ENCODE results near the gene VAT1L. TPM values are rescaled to one million over a fixed set of nuclear protein-coding genes. Genes with fewer than 3 reads are reported as not detected.

Gene VAT1L
- total RNA-seq, 2 donors from 2014 or later = 0.53 to 4.1 TPM

DNA sequence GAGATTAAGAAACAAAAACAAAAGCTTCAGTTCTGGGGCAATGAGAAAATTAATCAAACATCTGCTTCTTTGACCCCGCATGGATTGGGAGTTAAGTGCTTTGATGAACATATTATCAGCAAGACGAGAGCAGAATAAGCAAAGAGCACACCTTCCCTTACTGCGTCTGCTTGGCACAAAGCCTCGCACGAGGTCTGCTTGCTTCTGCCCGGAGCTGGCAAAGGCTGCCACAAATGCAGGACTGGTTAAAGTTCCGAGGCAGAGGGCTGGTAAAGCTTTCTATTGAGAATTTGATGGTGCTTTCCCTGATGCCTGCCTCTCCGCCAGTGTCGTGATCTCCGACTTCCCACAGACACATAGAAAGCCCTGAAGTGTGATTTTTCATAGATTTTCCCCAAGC lies 17.0 kb downstream of the VAT1L start:
- Mint-ChIP-seq H3K4me1 (no peaks in the 10 kb centered on the region), H3K9me3 (peaks cover 24% of the 10 kb centered on the region), H3K4me3 (no peak overlapping the region), H3K36me3 (ENCODE audit: low read depth) (no peaks in the 10 kb centered on the region), H3K27me3 (ENCODE audit: insufficient read depth) (peaks cover 3% of the 10 kb centered on the region), H3K27ac (no peak overlapping the region)
- no peak for DNase-seq
- no peaks in the 10 kb centered on the region for H3K4me1 ChIP-seq (ENCODE audit: control insufficient read depth, insufficient read depth, low read length)
- H3K4me3 ChIP-seq (ENCODE audit: low read length) = no peak overlapping the region
- TF ChIP-seq, protein P1, sequence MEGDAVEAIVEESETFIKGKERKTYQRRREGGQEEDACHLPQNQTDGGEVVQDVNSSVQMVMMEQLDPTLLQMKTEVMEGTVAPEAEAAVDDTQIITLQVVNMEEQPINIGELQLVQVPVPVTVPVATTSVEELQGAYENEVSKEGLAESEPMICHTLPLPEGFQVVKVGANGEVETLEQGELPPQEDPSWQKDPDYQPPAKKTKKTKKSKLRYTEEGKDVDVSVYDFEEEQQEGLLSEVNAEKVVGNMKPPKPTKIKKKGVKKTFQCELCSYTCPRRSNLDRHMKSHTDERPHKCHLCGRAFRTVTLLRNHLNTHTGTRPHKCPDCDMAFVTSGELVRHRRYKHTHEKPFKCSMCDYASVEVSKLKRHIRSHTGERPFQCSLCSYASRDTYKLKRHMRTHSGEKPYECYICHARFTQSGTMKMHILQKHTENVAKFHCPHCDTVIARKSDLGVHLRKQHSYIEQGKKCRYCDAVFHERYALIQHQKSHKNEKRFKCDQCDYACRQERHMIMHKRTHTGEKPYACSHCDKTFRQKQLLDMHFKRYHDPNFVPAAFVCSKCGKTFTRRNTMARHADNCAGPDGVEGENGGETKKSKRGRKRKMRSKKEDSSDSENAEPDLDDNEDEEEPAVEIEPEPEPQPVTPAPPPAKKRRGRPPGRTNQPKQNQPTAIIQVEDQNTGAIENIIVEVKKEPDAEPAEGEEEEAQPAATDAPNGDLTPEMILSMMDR (conservative IDR thresholded peaks at IDR 0.05) = no peak
- no peak overlapping the region for H3K27ac ChIP-seq (ENCODE audit: low read depth, low read length)
- H3K9me3 ChIP-seq (ENCODE audit: control insufficient read depth, low read length) = peaks cover 17% of the 10 kb centered on the region
- no peaks in the 10 kb centered on the region for H3K27me3 ChIP-seq (ENCODE audit: control insufficient read depth, insufficient read depth, low read length, poor library complexity, severe bottlenecking)
- no peak overlapping the region for H3K9ac ChIP-seq (ENCODE audit: extremely low read depth, low read length, poor library complexity, severe bottlenecking)
- H3K36me3 ChIP-seq (ENCODE audit: control insufficient read depth, insufficient read depth, low read length) = no peaks in the 10 kb centered on the region
- 93 to 94% methylated on average over 6 to 10 of the region's 10 CpGs for WGBS, 2 experiments (ENCODE audit: insufficient coverage in 1 of 2, insufficient read length in 1 of 2)

DNA sequence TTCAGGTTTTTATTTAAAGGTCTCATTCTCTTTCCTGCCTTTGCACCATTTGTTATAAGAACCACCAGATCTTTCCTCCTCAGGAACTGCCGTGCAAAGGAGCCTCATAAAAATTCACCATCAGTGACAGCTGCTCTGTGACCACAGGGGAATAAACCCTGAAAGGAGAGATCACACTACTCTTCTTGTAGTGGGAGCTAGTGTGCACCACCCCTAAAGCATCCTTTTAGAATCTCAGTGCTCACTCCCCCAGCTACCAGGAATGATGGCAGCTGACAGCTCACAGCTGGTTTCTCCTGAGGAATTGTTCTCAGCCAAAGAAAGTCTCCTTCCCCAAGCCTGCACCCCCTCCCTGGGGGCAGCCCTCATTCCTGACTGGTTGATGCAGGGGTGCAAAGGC lies 18.7 kb downstream of the VAT1L start:
- no peaks in the 10 kb centered on the region for H3K27me3 ChIP-seq (ENCODE audit: control insufficient read depth, insufficient read depth, low read length, poor library complexity, severe bottlenecking)
- H3K36me3 Mint-ChIP-seq (ENCODE audit: low read depth) = no peaks in the 10 kb centered on the region
- no peaks in the 10 kb centered on the region for H3K36me3 ChIP-seq (ENCODE audit: control insufficient read depth, insufficient read depth, low read length)
- no peak overlapping the region for H3K4me3 ChIP-seq (ENCODE audit: low read length)
- TF ChIP-seq, protein P1 (conservative IDR thresholded peaks at IDR 0.05) = no peak
- no peak overlapping the region for H3K27ac Mint-ChIP-seq
- 57 to 85% methylated on average over 1 of the region's 1 CpG for WGBS, 2 experiments (ENCODE audit: insufficient coverage in 1 of 2, insufficient read length in 1 of 2)
- peaks cover 24% of the 10 kb centered on the region for H3K9me3 Mint-ChIP-seq
- H3K4me1 Mint-ChIP-seq = no peaks in the 10 kb centered on the region
- no peaks in the 10 kb centered on the region for H3K4me1 ChIP-seq (ENCODE audit: control insufficient read depth, insufficient read depth, low read length)
- H3K9ac ChIP-seq (ENCODE audit: extremely low read depth, low read length, poor library complexity, severe bottlenecking) = no peak overlapping the region
- DNase-seq = no peak
- peak overlapping the region; percentile 67 for H3K27ac ChIP-seq (ENCODE audit: low read depth, low read length)
- peaks cover 2% of the 10 kb centered on the region for H3K27me3 Mint-ChIP-seq (ENCODE audit: insufficient read depth)
- peaks cover 17% of the 10 kb centered on the region for H3K9me3 ChIP-seq (ENCODE audit: control insufficient read depth, low read length)
- no peak overlapping the region for H3K4me3 Mint-ChIP-seq

DNA sequence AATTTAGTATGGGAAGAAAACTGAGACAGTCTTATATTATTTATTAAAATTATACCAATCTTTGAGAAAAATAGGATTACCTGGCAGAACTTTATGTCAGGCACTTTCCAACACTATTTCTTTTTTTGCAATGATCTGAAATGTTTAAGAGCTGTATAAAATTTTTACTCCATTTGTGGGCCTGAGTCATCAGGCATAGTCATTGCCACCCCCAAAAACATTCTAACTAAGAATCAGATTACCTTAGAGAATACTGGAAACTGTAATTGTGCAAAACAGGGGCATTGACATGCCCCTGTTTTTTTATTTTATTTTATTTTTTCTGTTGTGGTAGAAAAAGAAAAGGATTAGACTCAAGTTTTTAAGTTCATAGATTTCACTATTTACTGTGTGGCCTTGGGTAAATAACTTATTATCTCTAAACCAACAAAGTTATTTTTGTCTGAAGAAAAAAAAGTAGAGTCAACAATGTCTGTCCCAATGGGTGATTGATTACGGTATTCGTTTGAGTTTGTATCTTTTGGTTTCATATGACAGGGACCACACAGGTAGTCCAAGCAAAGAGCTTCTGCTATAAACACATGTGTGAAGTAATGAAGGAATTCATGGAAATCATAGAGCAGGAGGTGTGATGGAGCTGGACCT lies 24.6 kb downstream of the VAT1L start:
- Mint-ChIP-seq H3K27ac (no peak overlapping the region), H3K36me3 (ENCODE audit: low read depth) (no peaks in the 10 kb centered on the region), H3K4me1 (peaks cover 19% of the 10 kb centered on the region), H3K4me3 (no peak overlapping the region), H3K9me3 (peaks cover 14% of the 10 kb centered on the region), H3K27me3 (ENCODE audit: insufficient read depth) (no peaks in the 10 kb centered on the region)
- DNase-seq = no peak
- Histone ChIP-seq H3K27ac (ENCODE audit: low read depth, low read length) (no peak overlapping the region), H3K27me3 (ENCODE audit: control insufficient read depth, insufficient read depth, low read length, poor library complexity, severe bottlenecking) (no peaks in the 10 kb centered on the region), H3K4me3 (ENCODE audit: low read length) (no peak overlapping the region), H3K9ac (ENCODE audit: extremely low read depth, low read length, poor library complexity, severe bottlenecking) (no peak overlapping the region), H3K9me3 (ENCODE audit: control insufficient read depth, low read length) (peaks cover 9% of the 10 kb centered on the region), H3K36me3 (ENCODE audit: control insufficient read depth, insufficient read depth, low read length) (no peaks in the 10 kb centered on the region), H3K4me1 (ENCODE audit: control insufficient read depth, insufficient read depth, low read length) (peaks cover 5% of the 10 kb centered on the region)
- TF ChIP-seq, protein P1 (conservative IDR thresholded peaks at IDR 0.05) = no peak
- WGBS, 2 experiments (ENCODE audit: insufficient coverage in 1 of 2, insufficient read length in 1 of 2) = 83 to 93% methylated on average over 1 to 2 of the region's 2 CpGs

Measured in endodermal cell (in vitro differentiated cells).